GM12892 (cell line): ENCODE measurements around the gene LGALS9.

ENCODE experiments used
- POLR2A ChIP-seq: IDR thresholded peaks from 2 replicates; pipeline ENCODE4 v1.6.1; 2011; ENCODE audit warnings: low read depth, low read length, control low read depth
- POLR2AphosphoS5 ChIP-seq: IDR thresholded peaks from 2 replicates; pipeline ENCODE4 v1.6.1; 2011; ENCODE audit warnings: low read depth, low read length, control low read depth
- TAF1 ChIP-seq: IDR thresholded peaks from 2 replicates; pipeline ENCODE4 v1.6.1; 2011; ENCODE audit warnings: low read depth, mild to moderate bottlenecking, control low read depth, low read length, borderline replicate concordance

DNA sequence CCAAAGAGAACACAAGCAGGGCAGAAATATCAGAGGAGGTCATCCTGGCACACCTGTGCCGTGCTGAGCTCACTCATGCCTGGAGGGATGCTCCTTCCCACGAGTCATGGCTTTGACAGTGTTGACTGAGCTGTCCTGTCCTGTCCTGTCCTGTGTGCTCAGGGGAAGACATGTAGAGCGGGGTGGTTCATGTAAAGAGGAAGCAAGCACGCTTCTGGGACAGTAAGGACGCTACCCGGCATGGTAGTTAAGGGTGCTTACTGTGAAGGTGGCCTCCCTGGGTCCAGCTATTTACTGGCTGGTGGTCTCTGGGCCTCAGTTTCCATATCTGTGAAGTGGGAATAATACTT lies 398 bp downstream of the LGALS9 start:
- 0 out of 2 replicates have a peak, but pooled peaks have one; percentile 22 for TF ChIP-seq POLR2A
- 0 out of 2 replicates have a peak, but pooled peaks have one; percentile 3 for TF ChIP-seq POLR2AphosphoS5
- TF ChIP-seq TAF1: no peak
